GM18870 (cell line): ENCODE measurements around the gene RBM46.
"Not testable (repeated sequence)": the region's sequence is repeated elsewhere in the genome, so short reads cannot be mapped to it uniquely, and the experiment has no call there.

Experiments used
- ATAC-seq: cut with Tn5 transposase; IDR thresholded peaks from one replicate; pipeline ENCODE4 v1.9.1; 2021; ENCODE audit warnings: moderate library complexity; ENCODE audit not compliant: unreplicated experiment

The RBM46 gene

DNA sequence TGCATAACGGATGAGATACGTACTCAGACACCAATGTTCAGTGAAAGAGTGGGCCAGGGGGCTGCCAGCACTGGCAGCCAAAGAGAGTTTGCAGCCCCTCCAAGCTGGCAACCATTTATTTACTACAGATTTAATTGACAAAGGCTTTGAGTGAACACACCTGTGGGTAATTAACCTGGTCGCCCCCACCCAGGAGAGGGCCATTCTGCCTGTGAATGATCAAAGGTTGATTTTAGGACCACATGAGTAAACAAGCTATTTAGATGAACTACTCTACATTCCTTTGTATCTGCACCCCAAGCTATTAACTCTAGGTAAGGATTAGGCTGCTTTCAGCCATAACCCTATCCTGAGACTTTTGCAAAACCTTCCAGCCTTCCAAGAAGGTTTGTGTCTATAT, 55.0 kb downstream of the RBM46 start:
- ATAC-seq = no peak

DNA sequence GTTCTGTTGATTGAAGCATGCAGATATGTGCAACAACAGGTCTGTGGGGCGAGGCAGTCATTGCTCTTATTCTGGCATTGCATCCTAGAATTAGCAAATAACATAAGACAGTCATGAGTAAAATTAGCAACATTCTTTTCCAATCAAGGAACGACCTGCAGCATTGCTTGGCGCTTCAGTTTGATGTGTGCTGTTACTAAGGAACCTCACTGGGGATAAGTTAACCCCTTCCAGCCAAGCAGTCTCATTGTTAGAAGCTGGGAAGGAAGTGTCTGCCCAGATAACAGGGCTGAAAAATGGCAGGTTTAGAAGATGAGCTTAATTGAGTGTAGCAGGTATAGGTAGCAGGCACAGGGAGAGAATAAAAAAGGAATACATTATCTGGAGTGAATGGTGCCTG, 55.4 kb downstream of the RBM46 start:
- ATAC-seq = no peak

DNA sequence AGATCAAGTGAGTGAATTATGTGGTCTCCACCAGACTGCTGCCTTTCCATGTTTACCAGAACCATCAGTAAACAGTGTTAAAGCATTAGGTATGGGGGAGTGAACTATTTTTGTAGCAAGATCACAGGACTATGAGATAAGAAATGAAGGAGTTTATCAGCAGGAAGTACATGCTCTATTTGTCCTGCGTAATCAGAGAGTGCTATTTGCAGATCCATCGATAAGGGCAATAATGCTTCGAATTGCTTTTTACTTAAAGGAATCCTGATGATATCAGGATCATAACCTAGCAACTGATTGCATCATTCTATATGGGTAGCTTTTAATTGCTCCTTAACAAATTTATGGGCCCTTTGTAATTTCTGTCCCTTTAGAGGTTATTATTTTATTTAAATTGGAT, 57.1 kb downstream of the RBM46 start:
- no peak for ATAC-seq

DNA sequence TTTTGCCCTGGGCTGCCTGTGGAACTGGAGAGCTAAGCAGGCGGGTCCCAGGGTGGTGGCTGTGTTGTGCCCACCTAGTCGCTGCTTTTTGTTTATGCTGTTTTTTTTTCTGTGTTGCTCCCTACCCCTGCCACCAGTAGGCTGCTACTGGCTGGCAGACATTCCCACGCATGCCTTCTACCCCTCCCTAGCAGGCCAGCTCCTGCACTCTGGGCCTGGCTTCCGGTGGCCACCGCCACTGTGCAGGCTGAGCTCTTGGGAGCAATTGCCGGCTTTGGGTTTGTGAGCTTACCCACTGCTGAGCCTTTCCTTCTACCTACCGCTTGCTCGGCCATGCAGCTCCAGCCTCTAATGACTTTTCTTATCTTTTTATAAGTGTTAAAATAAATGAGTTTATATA, 57.6 kb downstream of the RBM46 start:
- no peak for ATAC-seq

GRCh38 chr4:154854362-154854761, 73.3 kb downstream of the RBM46 start:
- no peak for ATAC-seq

GRCh38 chr4:154858166-154858565, 77.1 kb downstream of the RBM46 start:
- ATAC-seq = no peak

DNA sequence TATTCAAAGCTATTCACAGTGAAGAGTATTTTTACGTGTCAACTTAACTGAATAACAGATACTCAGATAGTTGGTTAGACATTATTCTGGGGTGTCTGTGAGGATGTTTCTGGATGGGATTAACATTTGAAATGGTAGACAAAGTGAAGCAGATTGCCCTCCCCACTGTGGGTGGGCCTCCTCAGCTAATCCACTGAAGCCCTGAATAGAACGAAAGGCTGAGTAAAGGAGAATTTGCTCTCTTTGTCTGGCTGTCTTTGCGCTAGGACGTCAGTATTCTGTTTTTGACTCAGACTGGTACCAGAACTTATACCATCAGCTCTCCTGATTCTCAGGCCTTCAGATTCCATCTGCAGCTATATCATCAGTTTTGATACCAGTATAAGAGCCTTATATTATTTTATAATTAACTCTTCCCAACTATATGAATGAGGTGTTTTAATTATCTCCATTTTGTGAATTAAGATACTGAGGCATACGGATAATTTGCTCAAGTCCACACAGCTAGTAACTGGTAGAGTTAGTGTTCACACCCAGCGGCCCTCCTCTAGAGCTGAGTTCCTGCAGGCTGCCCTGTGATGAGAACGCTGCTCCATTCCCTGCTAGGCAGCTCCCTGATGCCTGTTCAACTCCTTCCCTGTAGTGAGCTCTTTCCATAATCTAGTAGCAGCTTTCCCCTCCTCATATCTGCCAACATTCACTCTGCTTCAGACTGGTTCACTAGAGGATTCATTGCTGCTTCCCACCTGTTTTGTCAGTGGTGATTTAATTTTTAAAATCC, 87.5 kb downstream of the RBM46 start:
- ATAC-seq = no peak

GRCh38 chr4:154869301-154869700, 88.2 kb downstream of the RBM46 start:
- no peak for ATAC-seq

- ATAC-seq = no peak
Measured at GRCh38 chr4:154872198-154872597, 91.1 kb downstream of the RBM46 start.

- not testable (repeated sequence) for ATAC-seq
Measured at GRCh38 chr4:154874049-154874448, 93.0 kb downstream of the RBM46 start.

DNA sequence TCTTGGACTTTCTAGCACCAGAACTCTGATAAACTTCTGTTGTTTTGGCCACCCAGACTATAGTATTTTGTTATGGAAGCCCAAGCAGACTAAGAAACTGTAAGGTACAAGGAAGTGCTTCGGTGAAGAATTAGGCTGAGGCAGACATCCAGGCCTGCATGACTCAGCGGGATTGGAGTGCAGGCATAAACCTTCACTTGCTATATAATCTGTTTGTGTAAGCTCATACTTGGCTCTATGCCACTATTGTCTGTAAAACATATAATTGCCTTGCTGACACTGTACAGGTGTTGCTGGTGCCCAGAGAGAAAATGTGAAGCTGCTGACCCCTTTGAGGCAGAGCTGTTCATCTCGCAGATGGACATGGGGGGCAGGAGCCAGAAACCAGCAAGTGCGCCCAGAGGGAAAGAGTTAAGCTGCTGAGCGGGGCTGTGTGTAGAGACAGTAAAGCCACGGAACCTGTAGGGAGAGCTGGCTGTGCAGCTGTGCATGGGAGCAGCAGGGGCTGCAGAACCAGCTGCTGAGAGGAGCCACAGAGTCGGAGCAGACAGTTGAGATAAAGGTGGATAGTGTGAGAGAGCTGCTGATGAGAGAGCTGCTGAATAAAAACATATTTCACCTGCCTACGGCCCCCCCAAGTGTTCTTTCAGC, 96.2 kb downstream of the RBM46 start:
- no peak for ATAC-seq
